NCI-H82 treated with DMSO at 0.1 percent for 48 hours (cell line): ENCODE data around the gene MLC1.
"Not testable (repeated sequence)": the region's sequence is repeated elsewhere in the genome, so short reads cannot be mapped to it uniquely, and the experiment has no call there.

Experiments used
- DNase-seq: peaks from one replicate; lab custom pipeline; 2025; ENCODE audit not compliant: unreplicated experiment; lab: John Stamatoyannopoulos, UW

Gene MLC1

GRCh38 chr22:50104141-50104544, 18.9 kb upstream of the MLC1 start:
- no peak for DNase-seq

- no peak for DNase-seq
These were observed 17.7 kb upstream of the MLC1 start for GRCh38 chr22:50102946-50103345.

GRCh38 chr22:50101870-50102565, 16.8 kb upstream of the MLC1 start:
- no peak for DNase-seq

GRCh38 chr22:50098052-50098451, 12.8 kb upstream of the MLC1 start:
- DNase-seq, result no peak

GRCh38 chr22:50092342-50092741, 7.1 kb upstream of the MLC1 start:
- DNase-seq, result no peak

GRCh38 chr22:50091092-50091768, 6.0 kb upstream of the MLC1 start:
- DNase-seq, result no peak

GRCh38 chr22:50090412-50090714, 5.1 kb upstream of the MLC1 start:
- no peak for DNase-seq

- no peak for DNase-seq
These were observed 4.6 kb upstream of the MLC1 start, which contains the start of gene MOV10L1 for GRCh38 chr22:50089682-50090411. Gene MOV10L1, plus strand, starts transcription at chr22:50090006. Its CDS starts 83 bp downstream, at chr22:50090089.

- DNase-seq, result no peak
These were observed 4.0 kb upstream of the MLC1 start for GRCh38 chr22:50089231-50089630.

GRCh38 chr22:50088096-50088495, 2.9 kb upstream of the MLC1 start:
- DNase-seq, result no peak

- DNase-seq, result no peak
These were observed 2.4 kb upstream of the MLC1 start for GRCh38 chr22:50087646-50088045.

GRCh38 chr22:50086975-50087374, 1.7 kb upstream of the MLC1 start:
- DNase-seq, result not testable (repeated sequence)

- DNase-seq, result no peak
These were observed 1.3 kb upstream of the MLC1 start for GRCh38 chr22:50086526-50086925.

- no peak for DNase-seq
These were observed 608 bp downstream of the MLC1 start for GRCh38 chr22:50084614-50085021.

- no peak for DNase-seq
These were observed 1.1 kb downstream of the MLC1 start for GRCh38 chr22:50084080-50084477.

GRCh38 chr22:50083462-50084079, 1.7 kb downstream of the MLC1 start:
- DNase-seq, result no peak

GRCh38 chr22:50082961-50083461, 2.2 kb downstream of the MLC1 start:
- DNase-seq, result no peak

GRCh38 chr22:50082197-50082715, 3.0 kb downstream of the MLC1 start:
- no peak for DNase-seq

- DNase-seq, result no peak
These were observed 3.6 kb downstream of the MLC1 start for GRCh38 chr22:50081426-50082196.

- no peak for DNase-seq
These were observed 5.2 kb downstream of the MLC1 start for GRCh38 chr22:50080077-50080465.

- no peak for DNase-seq
These were observed 6.5 kb downstream of the MLC1 start for GRCh38 chr22:50078761-50079160.
